Mucosa of gallbladder (tissue), 1 donor: ENCODE results near the gene MRPS18C. TPM values are rescaled to one million over a fixed set of nuclear protein-coding genes. Genes with fewer than 3 reads are reported as not detected.

ENCODE experiments used
- DNase-seq: peaks from one replicate; pipeline ENCODE4 v3.0.0-alpha.2; 2020; ENCODE audit warnings: low spot score
- total RNA-seq: library from RNA; stranded (reverse); gene quantifications from one replicate; pipeline ENCODE4 v1.2.1, GENCODE V29; 2021
- donor health status: DM: no; HTN: no; CAD: no.

MRPS18C gene
- 27.9 TPM for total RNA-seq

GRCh38 chr4:83455281-83456183 lies at the start of gene MRPS18C, which contains the start of gene HELQ:
Gene MRPS18C (plus strand): TSS chr4:83456058. CDS start chr4:83456078, 20 bp downstream.
Gene HELQ (minus strand): TSS chr4:83455823. CDS start chr4:83455693, 130 bp downstream.
- peak; percentile 98 for DNase-seq

DNA sequence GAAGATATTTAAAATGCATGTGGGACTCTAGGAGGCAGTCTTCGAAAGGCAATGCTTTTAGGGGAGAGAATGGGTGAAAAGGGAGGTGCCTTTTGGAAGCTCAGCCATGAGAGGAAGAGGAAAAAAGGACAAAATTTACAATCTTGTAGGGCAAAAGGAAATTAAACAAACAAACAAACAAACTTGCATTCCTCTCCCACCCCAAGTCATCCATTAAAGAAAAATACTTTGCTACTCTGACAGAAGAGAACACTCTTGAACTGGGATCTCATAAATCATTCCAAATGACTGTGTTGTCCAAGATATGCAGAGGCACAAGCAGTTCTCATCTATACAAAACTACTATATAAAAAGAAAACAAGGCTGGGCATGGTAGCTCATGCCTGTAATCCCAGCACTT lies 47.0 kb upstream of the MRPS18C start:
- no peak for DNase-seq

DNA sequence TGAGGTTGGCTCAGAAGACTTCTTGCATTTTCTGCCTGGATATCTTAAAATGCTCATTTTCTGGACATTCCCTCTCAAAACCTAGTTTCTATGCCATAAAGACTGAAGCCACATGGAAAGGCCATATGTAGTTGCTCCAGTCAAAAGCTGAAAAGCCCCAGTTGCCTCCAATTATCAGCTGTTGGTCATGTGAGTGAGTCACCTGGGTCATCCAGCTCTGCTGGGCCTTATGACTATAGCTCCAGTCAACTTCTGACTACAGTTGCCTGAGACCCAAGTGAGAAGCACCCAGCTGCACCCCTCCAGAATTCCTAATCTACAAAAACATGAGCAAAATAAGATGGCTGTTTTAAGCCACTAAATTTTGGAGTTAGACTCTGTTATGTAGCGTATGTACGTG lies 42.2 kb upstream of the MRPS18C start:
- no peak for DNase-seq

- DNase-seq: no peak
Observed at GRCh38 chr4:83417566-83417965, 38.3 kb upstream of the MRPS18C start.

- DNase-seq: no peak
Observed at GRCh38 chr4:83418211-83418610, 37.6 kb upstream of the MRPS18C start.

DNA sequence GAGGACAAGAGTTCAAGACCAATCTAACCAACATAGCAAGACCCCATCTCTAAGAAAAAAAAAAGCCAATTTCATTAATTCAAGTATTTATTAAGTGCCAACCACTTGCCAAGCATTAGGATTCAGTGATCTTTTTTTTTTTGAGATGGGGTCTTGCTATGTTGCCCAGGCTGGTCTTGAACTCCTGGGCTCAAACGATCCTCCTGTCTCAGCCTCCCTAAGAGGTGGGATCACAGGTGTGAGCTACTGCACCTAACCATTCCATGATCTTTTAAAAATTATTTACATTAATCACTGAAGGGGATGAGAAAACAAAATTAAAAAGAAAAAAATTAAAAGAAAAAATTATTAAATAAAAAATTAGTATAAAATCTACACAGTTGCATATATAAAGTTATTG lies 24.7 kb upstream of the MRPS18C start:
- no peak for DNase-seq

GRCh38 chr4:83436680-83437079 lies 19.2 kb upstream of the MRPS18C start:
- DNase-seq: no peak

DNA sequence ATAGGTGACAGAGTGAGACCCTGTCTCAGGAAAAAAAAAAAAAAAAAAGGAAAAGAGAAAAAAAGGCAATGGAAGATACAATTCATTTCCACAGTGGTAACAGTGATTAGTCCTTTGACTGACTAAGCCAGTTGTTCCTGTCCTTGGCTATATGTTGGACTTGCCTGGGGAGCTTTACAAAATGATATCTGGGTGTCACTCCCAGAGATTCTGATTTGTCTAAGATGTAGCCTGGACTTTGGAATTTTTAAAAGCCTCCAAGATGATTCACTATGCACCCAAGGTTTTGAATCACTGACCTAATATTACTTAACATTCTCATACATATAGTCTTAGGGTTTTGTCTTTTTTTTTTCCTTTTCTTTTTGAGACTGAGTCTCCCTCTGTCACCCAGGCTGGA lies 17.1 kb upstream of the MRPS18C start:
- DNase-seq: no peak

GRCh38 chr4:83440148-83440814 lies 15.6 kb upstream of the MRPS18C start:
- no peak for DNase-seq

- no peak for DNase-seq
Observed at GRCh38 chr4:83440899-83441298, 15.0 kb upstream of the MRPS18C start.

DNA sequence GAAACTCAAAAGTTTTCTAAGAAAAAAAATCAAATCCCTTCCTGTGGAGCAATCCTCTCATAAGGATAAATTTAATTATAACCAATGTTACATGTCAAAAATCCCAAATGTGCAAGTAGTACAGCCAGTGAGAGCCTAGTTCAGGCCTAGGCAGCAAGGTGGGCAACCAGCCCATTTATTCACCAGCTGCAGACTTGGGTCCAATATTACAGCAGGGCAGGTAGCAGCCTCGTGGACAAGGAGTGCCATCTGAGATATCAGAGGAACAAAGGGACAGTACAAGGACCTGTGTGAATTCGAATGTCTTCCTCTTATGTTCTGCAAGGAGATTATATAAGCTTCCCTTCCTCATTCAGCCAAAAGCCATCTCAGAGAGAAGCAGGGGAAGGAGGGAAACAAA lies 6.8 kb upstream of the MRPS18C start:
- DNase-seq: no peak

DNA sequence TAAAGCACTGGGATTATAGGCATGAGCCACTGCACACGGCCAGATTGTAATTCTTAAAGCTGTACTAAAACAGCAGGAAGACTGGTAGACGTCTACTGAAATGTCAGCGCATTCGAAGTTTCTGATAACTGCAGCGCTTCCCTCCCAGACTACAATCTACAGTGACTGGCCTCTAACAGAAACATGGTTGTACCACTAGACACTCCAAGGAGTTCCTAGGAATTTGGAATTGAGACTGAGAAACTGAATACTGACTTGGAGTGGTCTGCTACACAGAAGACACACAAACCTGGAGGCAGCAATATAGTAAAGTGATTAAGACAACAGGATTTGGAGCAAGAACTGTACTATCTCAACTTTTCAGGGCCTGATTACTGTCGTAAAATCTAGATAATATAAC lies 1.2 kb upstream of the MRPS18C start:
- DNase-seq: no peak

- no peak for DNase-seq
Observed at GRCh38 chr4:83456184-83456501, 285 bp downstream of the MRPS18C start.

- DNase-seq: no peak
Observed at GRCh38 chr4:83473423-83473822, 17.6 kb downstream of the MRPS18C start.

DNA sequence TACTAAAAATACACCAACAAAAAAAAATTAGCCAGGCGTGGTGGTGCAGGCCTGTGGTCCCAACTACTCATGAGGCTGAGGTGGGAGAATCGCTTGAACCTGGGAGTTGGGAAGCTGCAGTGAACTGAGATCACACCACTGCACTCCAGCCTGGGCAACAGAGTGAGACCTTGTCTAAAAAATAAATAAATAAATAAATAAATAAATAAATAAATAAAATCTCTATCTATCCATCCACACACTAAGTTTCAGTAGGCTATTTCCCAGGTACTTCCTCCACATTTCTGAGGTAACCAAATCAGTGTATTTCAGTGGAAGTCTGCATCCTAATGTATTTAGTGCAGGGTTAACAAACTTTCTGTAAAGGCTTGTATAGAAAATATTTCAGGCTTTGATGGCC lies 18.1 kb downstream of the MRPS18C start:
- DNase-seq: no peak

- DNase-seq: peak; percentile 92
Observed at GRCh38 chr4:83484500-83485461, 28.9 kb downstream of the MRPS18C start, which contains the start of gene ABRAXAS1. Gene ABRAXAS1 (minus strand): TSS chr4:83485100. CDS start chr4:83485072, 28 bp downstream.

DNA sequence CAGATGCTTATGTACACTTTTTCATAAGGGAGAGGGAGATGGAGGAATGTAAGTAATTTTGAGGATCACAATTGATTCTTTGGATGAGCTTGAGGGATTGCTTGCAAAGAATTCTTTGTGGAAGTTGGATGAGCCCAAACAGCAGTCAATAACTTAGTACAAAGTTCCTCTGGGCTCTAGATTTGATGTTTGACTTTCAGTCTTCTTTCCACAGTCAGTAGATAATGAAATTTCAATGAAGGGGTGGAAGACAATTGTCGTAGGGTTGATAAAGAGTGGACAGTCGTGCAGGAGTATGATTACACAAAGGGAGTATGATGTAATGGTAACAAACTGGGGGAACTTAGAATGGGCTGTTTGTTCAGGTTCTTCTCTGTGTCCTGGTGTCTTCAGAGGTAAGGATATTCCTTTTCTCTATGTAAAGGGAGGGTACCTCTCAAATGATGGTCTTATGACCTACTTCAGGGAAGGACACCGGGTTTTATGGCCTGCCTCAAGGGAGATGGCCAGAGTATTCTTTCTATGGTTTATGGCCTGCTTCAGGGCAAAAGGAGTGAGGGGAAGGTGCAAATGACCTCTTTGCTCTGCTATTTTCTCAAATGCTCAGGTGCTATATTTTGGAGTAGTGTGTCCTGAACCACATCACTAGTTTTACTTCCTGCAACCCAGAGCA lies 30.7 kb downstream of the MRPS18C start:
- no peak for DNase-seq

DNA sequence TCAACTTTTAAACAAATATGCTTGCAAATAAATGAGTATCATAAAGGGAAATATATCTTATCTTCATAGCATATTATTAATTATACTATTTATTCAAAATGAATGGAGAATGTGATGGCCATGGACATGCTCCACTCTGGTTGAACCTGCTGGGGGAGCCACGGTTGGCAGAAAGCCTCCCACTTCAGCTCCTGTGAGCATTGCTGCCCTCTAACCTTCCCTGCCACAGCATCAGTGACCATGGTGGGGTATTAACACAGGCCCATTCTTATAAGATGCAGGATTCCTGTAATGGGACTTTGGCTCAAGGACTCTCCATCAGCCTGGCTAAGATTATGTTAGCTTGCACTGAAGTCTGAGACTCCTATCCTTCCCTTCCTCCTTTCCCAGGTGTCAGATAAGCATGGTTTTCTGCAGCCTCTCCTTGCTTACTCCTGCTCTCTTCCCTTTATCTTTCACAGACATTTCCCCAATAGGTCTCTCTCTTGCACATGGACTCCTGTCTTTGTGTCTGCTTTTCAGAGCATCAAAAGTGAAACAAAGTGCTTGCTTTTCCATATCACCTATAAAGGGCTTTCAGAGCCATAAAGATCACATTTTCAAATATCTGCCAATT lies 34.0 kb downstream of the MRPS18C start:
- DNase-seq: no peak

DNA sequence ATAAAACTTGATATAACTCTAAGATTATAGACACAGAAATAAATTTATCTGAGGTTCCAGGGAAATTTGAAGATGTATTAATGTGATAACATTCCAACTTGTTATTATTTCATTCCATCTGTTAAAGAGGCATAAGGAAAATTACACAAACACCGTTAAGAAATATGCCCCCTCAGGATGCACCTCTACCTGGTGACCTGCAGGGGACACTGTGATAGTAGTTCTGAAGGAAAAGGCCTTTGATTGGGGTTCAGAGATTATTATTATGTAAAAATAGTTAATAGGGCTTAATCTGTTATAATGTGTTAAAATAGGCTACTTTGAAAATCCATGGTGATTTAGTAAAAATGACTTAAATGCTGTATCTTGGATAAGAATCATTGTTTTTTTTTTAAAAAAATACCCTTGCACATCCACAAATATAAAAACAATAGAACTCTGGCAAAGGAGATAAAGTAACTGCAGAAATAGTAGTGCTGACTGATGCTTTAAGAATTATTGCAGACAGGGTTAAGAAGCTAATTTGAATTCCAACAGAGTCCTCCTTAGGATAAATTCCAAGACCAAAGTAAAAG lies 35.1 kb downstream of the MRPS18C start:
- DNase-seq: no peak
